Measurements from ENCODE around the gene TTLL11.

GRCh38 chr9:121886759-121887485 lies 206.2 kb downstream of the TTLL11 start:
- TF ChIP-seq EP300 (IDR thresholded peaks at IDR 0.05) (no peak), CTCF (IDR thresholded peaks at IDR 0.05) (no peak), POLR2A (IDR thresholded peaks at IDR 0.05) (no peak), POLR2AphosphoS5 (IDR thresholded peaks at IDR 0.05) (no peak)

Data from upper lobe of left lung (tissue), 4 donors.